Activated CD8-positive, alpha-beta memory T cell treated with anti-CD3 and anti-CD28 coated beads for 48 hours (primary cell): ENCODE data around the gene PRKAR2A.
"Not testable (repeated sequence)": the region's sequence is repeated elsewhere in the genome, so short reads cannot be mapped to it uniquely, and the experiment has no call there.

ENCODE experiments used
- DNase-seq, 3 experiments: peaks; one replicate each; pipeline ENCODE4 v3.0.0-alpha.2; 2020; ENCODE audit warnings: low read depth in 2 of 3, low spot score in 2 of 3

Gene PRKAR2A

DNA sequence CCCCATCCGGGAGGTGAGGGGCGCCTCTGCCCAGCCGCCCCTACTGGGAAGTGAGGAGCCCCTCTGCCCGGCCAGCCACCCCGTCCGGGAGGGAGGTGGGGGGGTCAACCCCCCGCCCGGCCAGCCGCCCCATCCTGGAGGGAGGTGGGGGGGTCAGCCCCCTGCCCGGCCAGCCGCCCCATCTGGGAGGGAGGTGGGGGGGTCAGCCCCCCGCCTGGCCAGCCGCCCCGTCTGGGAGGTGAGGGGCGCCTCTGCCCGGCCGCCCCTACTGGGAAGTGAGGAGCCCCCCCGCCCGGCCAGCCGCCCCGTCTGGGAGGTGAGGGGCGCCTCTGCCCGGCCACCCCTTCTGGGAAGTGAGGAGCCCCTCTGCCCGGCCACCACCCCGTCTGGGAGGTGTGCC lies 113.1 kb downstream of the PRKAR2A start:
- DNase-seq = not testable (repeated sequence)

DNA sequence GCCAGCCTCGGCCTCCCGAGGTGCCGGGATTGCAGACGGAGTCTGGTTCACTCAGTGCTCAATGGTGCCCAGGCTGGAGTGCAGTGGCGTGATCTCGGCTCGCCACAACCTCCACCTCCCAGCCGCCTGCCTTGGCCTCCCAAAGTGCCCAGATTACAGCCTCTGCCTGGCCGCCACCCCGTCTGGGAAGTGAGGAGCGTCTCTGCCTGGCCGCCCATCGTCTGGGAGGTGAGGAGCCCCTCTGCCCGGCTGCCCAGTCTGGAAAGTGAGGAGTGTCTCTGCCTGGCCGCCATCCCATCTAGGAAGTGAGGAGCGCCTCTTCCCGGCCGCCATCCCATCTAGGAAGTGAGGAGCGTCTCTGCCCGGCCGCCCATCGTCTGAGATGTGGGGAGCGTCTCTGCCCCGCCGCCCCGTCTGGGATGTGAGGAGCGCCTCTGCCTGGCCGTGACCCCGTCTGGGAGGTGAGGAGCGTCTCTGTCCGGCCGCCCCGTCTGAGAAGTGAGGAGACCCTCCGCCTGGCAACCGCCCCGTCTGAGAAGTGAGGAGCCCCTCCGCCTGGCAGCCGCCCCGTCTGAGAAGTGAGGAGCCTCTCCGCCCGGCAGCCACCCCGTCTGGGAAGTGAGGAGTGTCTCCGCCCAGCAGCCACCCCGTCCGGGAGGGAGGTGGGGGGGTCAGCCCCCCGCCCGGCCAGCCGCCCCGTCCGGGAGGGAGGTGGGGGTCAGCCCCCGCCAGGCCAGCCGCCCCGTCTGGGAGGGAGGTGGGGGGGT lies 113.7 kb downstream of the PRKAR2A start:
- not testable (repeated sequence) for DNase-seq

DNA sequence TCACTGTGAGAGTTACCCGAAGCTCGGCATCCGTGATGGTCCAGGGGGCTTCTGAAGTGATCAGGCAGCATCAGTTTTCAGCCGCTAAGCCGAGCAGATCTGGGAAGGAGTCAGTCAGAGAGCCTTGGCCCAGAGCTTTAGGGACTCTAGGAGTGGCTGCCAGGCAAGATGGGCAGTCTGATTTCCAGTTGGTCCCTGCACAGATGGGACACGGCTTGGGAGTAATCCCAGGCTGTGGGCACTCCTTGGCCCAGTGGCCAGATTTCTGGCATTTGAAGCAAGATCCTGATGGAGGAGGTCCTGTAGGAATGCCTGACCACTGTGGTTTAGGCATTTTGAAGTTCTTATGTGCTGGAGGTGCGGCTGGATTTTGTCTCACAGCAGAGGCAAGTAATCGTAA lies 120.2 kb downstream of the PRKAR2A start:
- no peak for DNase-seq

DNA sequence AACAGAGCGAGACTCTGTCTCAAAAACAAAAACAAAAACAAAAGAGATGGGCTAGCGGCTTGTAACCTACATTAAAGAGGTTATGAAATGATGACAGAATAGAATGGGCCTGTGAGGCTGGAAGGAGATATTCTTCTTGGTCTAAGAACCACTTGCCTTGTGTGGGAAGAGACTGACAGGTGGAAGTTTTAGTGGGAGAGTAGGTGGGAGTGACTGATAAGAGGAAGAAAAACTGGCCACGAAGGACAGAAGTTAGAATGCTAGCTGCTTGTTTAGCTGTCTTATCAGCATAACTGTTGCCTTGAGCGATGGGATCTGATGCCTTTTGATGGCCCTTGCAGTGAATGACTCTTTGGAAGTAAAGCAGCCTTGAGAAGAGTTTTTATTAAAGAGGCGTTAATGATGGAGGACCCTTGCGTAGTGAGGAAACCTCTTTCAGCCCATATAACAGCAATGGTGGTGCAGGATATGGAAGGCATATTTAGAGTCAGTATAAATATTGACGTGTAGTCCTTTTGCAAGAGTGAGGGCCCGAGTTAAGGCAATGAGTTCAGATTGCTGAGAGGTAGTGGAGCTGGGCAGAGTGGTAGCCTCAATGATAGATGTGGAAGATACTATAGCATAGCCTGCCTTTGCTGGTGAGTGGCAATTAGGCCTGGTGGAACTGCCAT lies 122.4 kb downstream of the PRKAR2A start:
- DNase-seq = not testable (repeated sequence)

DNA sequence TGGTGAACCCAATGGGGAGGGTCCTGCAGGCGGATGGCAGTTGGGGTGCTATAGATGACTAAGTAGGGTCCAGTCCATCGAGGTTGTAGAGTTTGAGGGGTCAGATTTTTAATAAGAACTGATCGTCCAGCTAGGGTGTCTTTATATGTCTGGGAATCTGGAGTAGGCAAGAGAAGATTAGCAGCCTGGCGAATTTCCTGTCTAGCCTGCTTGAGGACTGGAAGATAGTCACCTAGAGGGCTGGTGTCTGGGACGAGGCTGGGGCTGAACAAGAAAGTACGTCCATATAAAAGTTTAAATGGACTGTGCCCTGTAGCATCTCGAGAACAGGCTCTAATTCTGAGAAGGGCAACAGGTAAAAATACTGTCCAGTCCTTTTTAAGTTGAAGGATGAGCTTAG lies 123.9 kb downstream of the PRKAR2A start:
- no peak for DNase-seq

DNA sequence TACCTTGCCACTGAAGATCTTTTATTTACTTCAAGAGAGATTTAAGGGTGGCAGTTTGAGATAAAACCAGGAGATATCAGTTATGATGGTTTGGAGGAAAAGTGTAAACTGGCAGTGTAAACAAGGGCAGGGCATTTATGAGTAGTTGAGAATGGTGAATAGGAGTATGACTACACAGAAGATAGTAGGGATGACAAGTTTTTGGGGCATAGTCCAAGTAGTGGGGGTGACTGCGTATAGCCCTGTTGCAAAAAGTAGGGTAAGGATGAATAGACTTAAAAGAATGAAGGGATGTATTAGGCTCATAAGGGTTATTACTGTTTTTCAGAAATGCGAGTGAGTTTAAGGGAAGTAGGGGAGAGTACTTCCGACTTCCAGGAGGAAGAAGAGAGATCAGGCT lies 124.4 kb downstream of the PRKAR2A start:
- not testable (repeated sequence) for DNase-seq

DNA sequence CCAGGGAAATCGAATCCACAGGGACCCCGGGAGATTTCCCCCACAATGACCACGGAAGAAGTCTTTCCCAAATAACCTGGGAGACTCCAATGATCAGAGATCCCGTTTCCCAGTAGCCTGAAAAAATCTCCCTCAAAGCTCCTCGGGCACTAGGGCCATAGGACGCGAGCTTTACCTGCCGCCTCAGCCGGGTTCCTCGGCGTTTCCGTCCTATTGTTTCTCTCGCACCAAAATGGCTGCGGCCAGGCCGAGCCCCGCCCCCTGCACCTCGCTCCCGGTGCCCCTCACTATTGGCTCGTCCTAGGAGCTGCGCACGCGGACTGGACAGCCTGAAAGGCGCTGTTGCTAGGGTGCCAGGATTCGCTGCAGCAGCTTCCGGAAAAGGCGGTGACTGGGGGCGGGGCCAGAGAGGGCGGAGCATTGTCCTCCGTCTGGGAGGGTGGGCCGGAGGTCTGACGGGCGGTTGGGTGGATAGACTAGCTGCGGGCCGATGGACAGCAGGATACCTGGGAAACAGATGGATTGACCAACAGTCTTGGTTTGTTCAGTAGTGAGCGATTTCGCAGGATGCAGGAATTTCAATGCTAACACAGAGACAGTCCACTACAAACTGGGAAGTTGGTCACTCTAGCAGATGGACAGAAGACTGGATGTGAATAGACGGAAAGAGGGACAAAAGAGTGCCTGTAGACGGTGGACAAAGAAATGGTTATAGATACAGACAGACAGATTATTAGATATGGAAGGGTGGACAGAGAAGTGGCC lies 130.5 kb downstream of the PRKAR2A start, which contains the start of gene IP6K2:
TSS of gene IP6K2 (minus strand) at position 240 of the 765 bp plus-strand sequence. CDS start 21,930 bp downstream, outside the sequence.
- peak; percentile 96 to 99 (median 98) for DNase-seq

DNA sequence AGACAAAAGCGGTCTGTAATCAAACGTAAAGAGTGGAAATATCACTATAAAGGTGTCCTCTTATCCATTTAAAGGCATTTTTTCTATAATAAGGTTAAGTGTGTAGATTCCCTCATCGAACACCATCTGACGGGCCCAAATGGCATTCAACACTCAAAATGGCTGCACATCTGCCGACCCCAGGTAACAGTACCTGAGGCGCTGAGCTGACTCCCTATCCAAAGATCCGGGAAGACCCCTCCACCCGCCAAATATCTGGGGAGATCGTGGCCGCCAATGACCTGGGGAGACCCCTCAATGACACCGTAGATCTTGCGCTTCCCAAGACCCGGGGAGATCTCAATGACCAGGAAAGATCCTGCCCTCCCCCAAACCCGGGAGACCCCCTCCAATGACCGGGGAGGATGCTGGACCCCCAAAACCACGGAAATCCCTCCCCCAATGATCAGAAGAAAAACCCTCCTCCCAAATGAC lies 131.1 kb downstream of the PRKAR2A start:
- no peak for DNase-seq

DNA sequence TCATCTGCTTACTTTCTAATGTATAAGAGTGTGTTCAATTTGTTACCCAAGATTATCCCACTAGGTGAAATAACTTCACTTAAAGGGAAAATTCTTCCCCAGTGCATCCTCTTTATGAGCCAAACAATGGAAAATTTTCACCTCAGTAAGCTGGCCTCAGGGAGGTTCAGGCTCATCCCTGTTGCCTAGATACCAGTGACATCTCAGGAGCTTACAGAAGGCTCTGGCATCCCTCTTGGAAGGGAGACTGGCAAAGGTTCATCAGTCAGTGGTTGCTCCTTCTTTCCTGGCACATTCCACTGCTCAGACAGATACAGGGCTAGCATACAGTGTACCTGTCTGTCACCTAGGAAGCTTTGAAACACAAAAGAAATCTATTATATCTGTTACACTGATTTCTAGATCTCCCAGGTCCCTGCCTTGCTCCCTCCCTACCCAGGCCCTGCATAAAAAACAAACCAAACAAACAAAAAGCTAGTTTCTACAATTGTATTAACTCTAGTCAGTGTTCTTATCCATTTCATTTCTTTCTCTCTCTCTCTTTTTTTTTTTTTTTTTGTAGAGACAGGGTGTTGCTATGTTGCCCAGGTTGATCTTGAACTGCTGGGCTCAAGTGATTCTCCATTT lies 132.4 kb downstream of the PRKAR2A start:
- no peak for DNase-seq

DNA sequence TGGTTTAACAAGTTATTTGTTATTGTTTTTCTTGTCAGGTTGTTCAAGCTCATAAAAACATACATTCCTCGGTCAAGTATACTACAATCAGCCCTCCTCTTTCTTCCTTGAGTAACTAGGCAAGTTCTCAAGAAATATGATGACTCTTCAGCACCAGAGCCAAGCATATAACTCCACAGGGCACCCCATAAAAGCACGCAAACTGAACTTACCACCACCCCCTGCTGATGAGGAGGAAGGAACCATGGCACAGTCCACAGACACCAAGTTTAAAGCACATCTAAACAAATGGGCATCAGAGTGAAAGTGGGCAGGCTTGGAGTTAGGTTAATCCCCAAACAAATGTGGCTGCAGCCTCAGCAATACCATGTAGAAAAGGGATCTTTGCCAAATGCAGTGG lies 135.9 kb downstream of the PRKAR2A start:
- no peak for DNase-seq

DNA sequence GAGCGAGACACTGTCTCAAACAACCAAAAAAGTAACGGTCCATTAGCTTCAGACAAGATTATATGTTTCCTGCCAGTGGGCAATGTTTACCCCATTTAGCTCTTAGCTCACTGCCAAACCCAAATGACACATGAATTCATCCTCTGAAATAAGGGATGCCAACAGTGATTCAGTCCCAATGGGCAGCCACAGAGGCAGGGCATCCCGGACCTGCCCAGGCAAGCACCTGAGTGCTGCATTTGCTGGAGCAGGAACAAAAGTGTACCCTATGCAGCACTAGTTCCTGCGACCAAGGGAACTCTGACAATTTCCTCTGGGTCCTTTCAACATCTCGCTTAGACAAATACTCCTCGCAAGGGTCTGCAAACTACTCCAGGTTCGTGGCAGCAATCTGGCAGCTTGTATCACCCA lies 138.6 kb downstream of the PRKAR2A start:
- no peak for DNase-seq

DNA sequence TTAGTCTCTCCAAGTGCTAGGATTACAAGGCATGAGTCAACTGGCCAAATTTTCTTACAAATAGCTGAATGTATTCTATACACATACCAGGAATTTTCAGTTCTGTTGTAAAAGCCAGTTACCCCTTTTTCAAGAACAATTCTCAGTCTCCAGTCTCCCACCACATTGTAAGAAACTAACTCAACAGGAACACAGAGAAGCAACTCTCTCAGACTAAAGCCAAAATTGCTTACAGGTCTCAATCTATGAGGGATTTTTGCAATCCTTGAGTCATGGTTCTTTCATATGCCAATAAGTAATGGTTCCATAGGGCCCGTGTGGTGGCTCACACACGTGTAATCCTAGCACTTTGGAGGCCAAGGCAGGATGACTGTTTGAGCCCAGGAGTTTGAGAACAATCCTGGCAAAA lies 139.2 kb downstream of the PRKAR2A start:
- no peak for DNase-seq

DNA sequence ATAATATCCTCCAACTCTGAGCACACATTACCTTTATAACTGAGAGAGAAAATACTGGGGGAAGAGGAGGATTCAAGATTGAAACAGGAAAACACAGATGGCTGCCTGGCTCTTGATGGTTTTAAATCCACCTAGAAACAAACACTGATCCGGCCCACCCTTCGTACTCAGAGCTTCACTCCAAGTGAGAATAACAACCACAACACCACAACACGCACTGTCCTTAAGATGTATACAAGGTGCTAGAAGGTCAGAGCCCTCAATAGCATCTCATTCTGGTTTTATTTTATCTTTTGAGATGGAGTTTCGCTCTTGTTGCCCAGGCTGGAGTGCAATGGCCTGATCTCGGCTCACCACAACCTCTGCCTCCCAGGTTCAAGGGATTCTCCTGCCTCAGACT lies 140.5 kb downstream of the PRKAR2A start:
- no peak for DNase-seq

DNA sequence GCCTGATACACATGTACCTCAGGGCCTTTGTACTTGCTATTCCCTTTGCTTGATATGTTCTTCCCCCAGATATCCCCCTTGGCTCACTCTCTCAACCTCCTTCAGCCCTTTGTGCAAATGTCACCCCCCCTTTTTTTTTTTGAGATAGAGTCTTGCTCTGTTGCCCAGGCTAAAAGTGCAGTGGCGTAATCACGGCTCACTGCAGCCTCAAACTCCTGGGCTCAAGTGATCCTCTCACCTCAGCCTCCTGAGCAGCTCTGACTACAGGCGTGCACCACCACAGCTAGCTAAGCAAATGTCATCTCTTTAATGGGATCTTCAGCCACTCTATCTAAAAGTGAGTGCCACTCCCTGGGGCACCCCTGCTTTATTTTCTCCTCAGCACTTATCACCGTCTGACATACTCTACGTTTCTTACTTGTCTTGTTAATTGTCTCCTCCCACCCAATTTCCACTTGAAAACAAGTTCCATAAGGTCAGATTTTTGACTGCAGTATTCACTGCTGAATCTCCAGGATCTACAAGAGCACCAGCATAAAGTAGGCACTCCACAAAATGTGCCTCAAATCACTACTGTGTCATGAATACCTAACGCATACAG lies 145.3 kb downstream of the PRKAR2A start:
- DNase-seq = no peak

DNA sequence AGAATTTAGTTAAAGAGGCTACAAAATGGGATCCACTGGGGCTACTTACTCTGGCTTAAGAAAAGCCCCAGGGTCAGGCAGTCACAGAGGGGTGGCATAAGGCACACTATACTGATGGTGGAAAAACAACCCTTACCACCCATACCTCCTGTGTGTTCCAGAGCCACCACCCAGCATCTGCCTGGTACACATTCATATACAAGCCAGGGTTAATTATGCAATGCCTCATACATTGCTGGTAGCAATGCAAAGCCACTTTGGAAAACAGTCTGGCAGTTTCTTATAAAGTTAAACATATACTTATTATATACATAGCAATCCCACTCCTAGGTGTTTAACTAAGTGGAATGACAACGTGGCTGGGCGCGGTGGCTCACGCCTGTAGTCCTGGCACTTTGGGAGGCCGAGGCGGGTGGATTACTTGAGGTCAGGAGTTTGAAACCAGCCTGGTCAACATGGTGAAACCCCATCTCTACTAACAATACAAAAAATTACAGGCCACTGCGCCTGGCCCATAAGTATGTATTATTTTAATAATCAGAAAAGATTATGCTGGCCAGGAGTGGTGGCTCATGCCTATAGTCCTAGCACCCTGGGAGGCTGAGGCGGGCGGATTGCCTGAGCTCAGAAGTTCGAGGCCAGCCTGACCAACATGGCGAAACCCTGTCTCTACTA lies 146.8 kb downstream of the PRKAR2A start:
- DNase-seq = no peak

DNA sequence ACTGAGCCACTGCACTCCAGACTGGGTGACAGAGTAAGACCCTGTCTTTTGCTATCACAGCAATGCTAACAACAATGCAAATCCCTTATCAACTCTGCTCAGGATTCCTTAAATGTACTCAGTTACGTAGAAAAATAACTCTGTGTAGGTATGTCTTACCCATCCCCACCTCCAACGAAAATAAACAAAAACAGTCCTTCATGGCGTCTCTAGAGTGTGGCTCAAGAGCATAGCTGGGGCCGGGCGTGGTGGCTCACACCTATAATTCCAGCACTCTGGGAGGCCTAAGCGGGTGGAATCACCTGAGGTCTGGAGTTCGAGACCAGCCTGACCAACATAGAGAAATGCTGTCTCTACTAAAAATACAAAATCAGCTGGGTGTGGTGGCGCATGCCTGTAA lies 148.8 kb downstream of the PRKAR2A start:
- DNase-seq = no peak

DNA sequence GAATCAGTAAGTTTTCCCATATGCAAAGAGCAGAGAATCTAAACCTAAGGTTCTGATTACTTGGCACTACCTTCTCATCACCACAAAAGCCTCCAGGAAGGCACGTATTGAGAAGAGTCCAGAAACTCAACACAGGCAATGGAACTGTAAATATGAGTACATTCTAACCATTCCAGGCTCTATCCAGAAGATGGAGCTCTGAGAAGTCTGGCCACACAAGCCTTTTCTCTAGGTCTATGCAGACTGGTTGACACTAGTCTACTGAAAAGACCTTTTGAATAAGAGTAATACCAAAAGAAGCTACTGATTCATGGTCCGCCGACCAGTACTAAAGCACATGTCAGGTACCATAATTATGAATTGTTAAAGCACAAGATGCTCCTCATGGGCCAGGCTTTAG lies 149.7 kb downstream of the PRKAR2A start:
- no peak for DNase-seq

DNA sequence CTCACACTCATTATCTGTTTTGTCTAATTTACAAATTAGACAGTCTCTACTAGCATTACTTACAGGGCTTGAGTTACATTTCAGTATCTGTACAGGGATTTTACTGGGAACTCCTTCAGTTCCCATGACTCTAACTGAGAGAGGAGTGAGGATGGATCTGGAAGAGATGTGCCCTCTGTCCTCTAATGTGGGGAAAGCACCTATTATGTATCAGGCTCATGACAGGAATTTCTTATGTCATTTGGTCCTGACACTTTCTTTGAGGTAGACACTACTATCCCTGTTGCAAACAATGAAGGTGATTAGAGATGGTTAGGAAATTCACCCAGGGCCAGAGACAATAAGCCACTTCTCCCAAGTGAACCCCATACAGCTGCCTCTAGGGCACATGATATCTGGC lies 151.1 kb downstream of the PRKAR2A start:
- DNase-seq = no peak
